ENCODE data around the gene INCA1.

The INCA1 gene

GRCh38 chr17:4986403-4986802, 10.9 kb downstream of the INCA1 start:
- H3K4me3 ChIP-seq (ENCODE audit: low read depth, low read length), result peak overlapping the region; percentile 80
- no peaks in the 10 kb centered on the region for H3K36me3 ChIP-seq (ENCODE audit: insufficient read depth, low read length)
- peaks cover 18% of the 10 kb centered on the region for H3K79me2 ChIP-seq (ENCODE audit: control insufficient read depth, insufficient read depth, low read length, unreplicated experiment)
- H3K4me1 ChIP-seq (ENCODE audit: control insufficient read depth, insufficient read depth, low read length, unreplicated experiment), result peaks cover 41% of the 10 kb centered on the region
- H2AFZ ChIP-seq (ENCODE audit: low read length, unreplicated experiment), result peak overlapping the region; percentile 9
- peak overlapping the region; percentile 11 for H3K27ac ChIP-seq (ENCODE audit: low read depth, low read length)
- no peaks in the 10 kb centered on the region for H3K27me3 ChIP-seq (ENCODE audit: insufficient read depth, low read length)

GRCh38 chr17:4982305-4982704, 15.0 kb downstream of the INCA1 start:
- no peak overlapping the region for H3K27ac ChIP-seq (ENCODE audit: low read depth, low read length)

GRCh38 chr17:4980644-4981216, 16.6 kb downstream of the INCA1 start:
- no peaks in the 10 kb centered on the region for H3K27me3 ChIP-seq (ENCODE audit: insufficient read depth, low read length)
- H2AFZ ChIP-seq (ENCODE audit: low read length, unreplicated experiment), result no peak overlapping the region
- peaks cover 13% of the 10 kb centered on the region for H3K4me1 ChIP-seq (ENCODE audit: control insufficient read depth, insufficient read depth, low read length, unreplicated experiment)
- no peak overlapping the region for H3K27ac ChIP-seq (ENCODE audit: low read depth, low read length)
- no peak overlapping the region for H3K4me3 ChIP-seq (ENCODE audit: low read depth, low read length)
- no peaks in the 10 kb centered on the region; the same call in 1 of the 2 replicates for H3K36me3 ChIP-seq (ENCODE audit: insufficient read depth, low read length)
- no peaks in the 10 kb centered on the region for H3K79me2 ChIP-seq (ENCODE audit: control insufficient read depth, insufficient read depth, low read length, unreplicated experiment)

More at GRCh38 chr17:4982305-4982704, 15.0 kb downstream of the INCA1 start:
- H3K27me3 ChIP-seq (ENCODE audit: insufficient read depth, low read length), result no peaks in the 10 kb centered on the region
- H3K36me3 ChIP-seq (ENCODE audit: insufficient read depth, low read length), result no peaks in the 10 kb centered on the region; the same call in 1 of the 2 replicates
- peaks cover 4% of the 10 kb centered on the region for H3K79me2 ChIP-seq (ENCODE audit: control insufficient read depth, insufficient read depth, low read length, unreplicated experiment)
- H3K4me3 ChIP-seq (ENCODE audit: low read depth, low read length), result no peak overlapping the region
- peaks cover 22% of the 10 kb centered on the region for H3K4me1 ChIP-seq (ENCODE audit: control insufficient read depth, insufficient read depth, low read length, unreplicated experiment)
- no peak overlapping the region for H2AFZ ChIP-seq (ENCODE audit: low read length, unreplicated experiment)

GRCh38 chr17:4978726-4979125, 18.6 kb downstream of the INCA1 start:
- Histone ChIP-seq H3K79me2 (ENCODE audit: control insufficient read depth, insufficient read depth, low read length, unreplicated experiment) (no peaks in the 10 kb centered on the region), H3K4me1 (ENCODE audit: control insufficient read depth, insufficient read depth, low read length, unreplicated experiment) (peaks cover 13% of the 10 kb centered on the region), H2AFZ (ENCODE audit: low read length, unreplicated experiment) (no peak overlapping the region)

GRCh38 chr17:4974115-4974670, 23.1 kb downstream of the INCA1 start:
- Histone ChIP-seq H3K27ac (ENCODE audit: low read depth, low read length) (no peak overlapping the region), H3K27me3 (ENCODE audit: insufficient read depth, low read length) (no peaks in the 10 kb centered on the region), H3K4me1 (ENCODE audit: control insufficient read depth, insufficient read depth, low read length, unreplicated experiment) (peaks cover 19% of the 10 kb centered on the region), H3K36me3 (ENCODE audit: insufficient read depth, low read length) (peaks cover 13% of the 10 kb centered on the region; the same call in 1 of the 2 replicates), H2AFZ (ENCODE audit: low read length, unreplicated experiment) (no peak overlapping the region), H3K4me3 (ENCODE audit: low read depth, low read length) (no peak overlapping the region), H3K79me2 (ENCODE audit: control insufficient read depth, insufficient read depth, low read length, unreplicated experiment) (peaks cover 7% of the 10 kb centered on the region)

More at GRCh38 chr17:4978726-4979125, 18.6 kb downstream of the INCA1 start:
- no peaks in the 10 kb centered on the region for H3K27me3 ChIP-seq (ENCODE audit: insufficient read depth, low read length)
- H3K27ac ChIP-seq (ENCODE audit: low read depth, low read length), result no peak overlapping the region
- no peak overlapping the region for H3K4me3 ChIP-seq (ENCODE audit: low read depth, low read length)
- H3K36me3 ChIP-seq (ENCODE audit: insufficient read depth, low read length), result no peaks in the 10 kb centered on the region; the same call in 1 of the 2 replicates

- peaks cover 19% of the 10 kb centered on the region for H3K4me1 ChIP-seq (ENCODE audit: control insufficient read depth, insufficient read depth, low read length, unreplicated experiment)
- no peak overlapping the region for H3K27ac ChIP-seq (ENCODE audit: low read depth, low read length)
- peaks cover 13% of the 10 kb centered on the region; the same call in 1 of the 2 replicates for H3K36me3 ChIP-seq (ENCODE audit: insufficient read depth, low read length)
- H3K79me2 ChIP-seq (ENCODE audit: control insufficient read depth, insufficient read depth, low read length, unreplicated experiment), result peaks cover 11% of the 10 kb centered on the region
- no peaks in the 10 kb centered on the region for H3K27me3 ChIP-seq (ENCODE audit: insufficient read depth, low read length)
- no peak overlapping the region for H3K4me3 ChIP-seq (ENCODE audit: low read depth, low read length)
- no peak overlapping the region for H2AFZ ChIP-seq (ENCODE audit: low read length, unreplicated experiment)
Observed at GRCh38 chr17:4973256-4974114, 23.8 kb downstream of the INCA1 start.

- H2AFZ ChIP-seq (ENCODE audit: low read length, unreplicated experiment), result no peak overlapping the region
- H3K36me3 ChIP-seq (ENCODE audit: insufficient read depth, low read length), result peaks cover 13% of the 10 kb centered on the region; the same call in 1 of the 2 replicates
- H3K4me1 ChIP-seq (ENCODE audit: control insufficient read depth, insufficient read depth, low read length, unreplicated experiment), result peaks cover 19% of the 10 kb centered on the region
- no peak overlapping the region for H3K27ac ChIP-seq (ENCODE audit: low read depth, low read length)
- peaks cover 16% of the 10 kb centered on the region for H3K79me2 ChIP-seq (ENCODE audit: control insufficient read depth, insufficient read depth, low read length, unreplicated experiment)
- H3K27me3 ChIP-seq (ENCODE audit: insufficient read depth, low read length), result no peaks in the 10 kb centered on the region
- no peak overlapping the region for H3K4me3 ChIP-seq (ENCODE audit: low read depth, low read length)
Observed at GRCh38 chr17:4972752-4973151, 24.6 kb downstream of the INCA1 start.

GRCh38 chr17:4972322-4972721, 25.0 kb downstream of the INCA1 start:
- Histone ChIP-seq H3K4me3 (ENCODE audit: low read depth, low read length) (no peak overlapping the region), H3K79me2 (ENCODE audit: control insufficient read depth, insufficient read depth, low read length, unreplicated experiment) (peaks cover 16% of the 10 kb centered on the region), H2AFZ (ENCODE audit: low read length, unreplicated experiment) (no peak overlapping the region), H3K27me3 (ENCODE audit: insufficient read depth, low read length) (no peaks in the 10 kb centered on the region), H3K27ac (ENCODE audit: low read depth, low read length) (no peak overlapping the region), H3K4me1 (ENCODE audit: control insufficient read depth, insufficient read depth, low read length, unreplicated experiment) (peaks cover 19% of the 10 kb centered on the region), H3K36me3 (ENCODE audit: insufficient read depth, low read length) (peaks cover 13% of the 10 kb centered on the region; the same call in 1 of the 2 replicates)

- Histone ChIP-seq H2AFZ (ENCODE audit: low read length, unreplicated experiment) (no peak overlapping the region), H3K27ac (ENCODE audit: low read depth, low read length) (no peak overlapping the region), H3K4me1 (ENCODE audit: control insufficient read depth, insufficient read depth, low read length, unreplicated experiment) (peaks cover 19% of the 10 kb centered on the region), H3K79me2 (ENCODE audit: control insufficient read depth, insufficient read depth, low read length, unreplicated experiment) (peaks cover 16% of the 10 kb centered on the region), H3K4me3 (ENCODE audit: low read depth, low read length) (no peak overlapping the region), H3K36me3 (ENCODE audit: insufficient read depth, low read length) (peaks cover 13% of the 10 kb centered on the region; the same call in 1 of the 2 replicates), H3K27me3 (ENCODE audit: insufficient read depth, low read length) (no peaks in the 10 kb centered on the region)
Observed at GRCh38 chr17:4971826-4972225, 25.5 kb downstream of the INCA1 start.

- no peaks in the 10 kb centered on the region for H3K27me3 ChIP-seq (ENCODE audit: insufficient read depth, low read length)
- H3K36me3 ChIP-seq (ENCODE audit: insufficient read depth, low read length), result peaks cover 15% of the 10 kb centered on the region
- H3K4me1 ChIP-seq (ENCODE audit: control insufficient read depth, insufficient read depth, low read length, unreplicated experiment), result peaks cover 22% of the 10 kb centered on the region
- peak overlapping the region; percentile 89; the same call in 1 of the 2 replicates for H3K4me3 ChIP-seq (ENCODE audit: low read depth, low read length)
- no peak overlapping the region for H2AFZ ChIP-seq (ENCODE audit: low read length, unreplicated experiment)
- H3K79me2 ChIP-seq (ENCODE audit: control insufficient read depth, insufficient read depth, low read length, unreplicated experiment), result peaks cover 28% of the 10 kb centered on the region
- peak overlapping the region; percentile 97 for H3K27ac ChIP-seq (ENCODE audit: low read depth, low read length)
Observed at GRCh38 chr17:4970273-4970672, 27.0 kb downstream of the INCA1 start.
